K562 (cell line): ENCODE data around the gene DDX55. TPM values are rescaled to one million over a fixed set of nuclear protein-coding genes. Genes with fewer than 3 reads are reported as not detected.

Experiments
- ATF4 ChIP-seq: fragments of 450-650 bp; formaldehyde crosslinking; IDR thresholded peaks from 2 replicates; pipeline ENCODE4 v1.4.0; 2022; ENCODE audit warnings: mild to moderate bottlenecking, moderate library complexity
- BMI1 ChIP-seq: fragments of 150-350 bp; IDR thresholded peaks from 2 replicates; pipeline ENCODE4 v1.6.1; 2014; ENCODE audit warnings: low read length
- BRF1 ChIP-seq: IDR thresholded peaks from 3 replicates; pipeline ENCODE4 v1.6.1; 2011; ENCODE audit warnings: borderline replicate concordance, mild to moderate bottlenecking; ENCODE audit not compliant: insufficient read length; ENCODE audit errors: extremely low read depth
- CAMTA2 ChIP-seq: fragments of 250-450 bp; sonication (Bioruptor Pico); conservative IDR thresholded peaks from 2 replicates; pipeline ENCODE4 v1.5.1; 2022
- CEBPB ChIP-seq: fragments of 450-650 bp; IDR thresholded peaks from 2 replicates; pipeline ENCODE4 v1.6.1; 2016; ENCODE audit warnings: missing genetic modification characterization, missing compliant biosample characterization
- CEBPG ChIP-seq, 3 experiments: fragments of 200-800 bp in 1 of 3; sonication (Bioruptor generic) in 1 of 3; sonication (generic) in 1 of 3; formaldehyde crosslinking in 1 of 3; IDR thresholded peaks in 2 of 3; conservative IDR thresholded peaks in 1 of 3; 2 replicates each; pipeline versions ENCODE4 v1.6.1 to v1.8.0; 2016 to 2022; ENCODE audit warnings: missing compliant biosample characterization in 2 of 3, missing genetic modification characterization in 2 of 3, mild to moderate bottlenecking in 1 of 3, missing genetic modification reagents in 1 of 3
- CHAMP1 ChIP-seq: fragments of 450-650 bp; IDR thresholded peaks from 2 replicates; pipeline ENCODE4 v1.6.1; 2016; ENCODE audit warnings: mild to moderate bottlenecking
- CTBP1 ChIP-seq: fragments of 450-650 bp; IDR thresholded peaks from 2 replicates; pipeline ENCODE4 v1.6.1; 2016; ENCODE audit warnings: borderline replicate concordance
- ELF4 ChIP-seq: fragments of 450-650 bp; formaldehyde crosslinking; IDR thresholded peaks from 2 replicates; pipeline ENCODE4 v1.4.0; 2022; ENCODE audit warnings: missing genetic modification characterization
- ELK3 ChIP-seq: fragments of 450-650 bp; formaldehyde crosslinking; IDR thresholded peaks from 2 replicates; pipeline ENCODE4 v1.4.0; 2020; ENCODE audit warnings: mild to moderate bottlenecking
- IRF2 ChIP-seq: sonication (generic); formaldehyde crosslinking; IDR thresholded peaks from 2 replicates; pipeline ENCODE4 v1.8.1; 2022; ENCODE audit warnings: mild to moderate bottlenecking, missing genetic modification reagents
- NR0B1 ChIP-seq: fragments of 450-650 bp; IDR thresholded peaks from one replicate; pipeline ENCODE4 v1.6.1; 2018; ENCODE audit warnings: mild to moderate bottlenecking, moderate library complexity; ENCODE audit not compliant: partially characterized antibody
- RBM25 ChIP-seq: fragments of 200-400 bp; formaldehyde crosslinking; IDR thresholded peaks from 2 replicates; pipeline ENCODE4 v1.6.1; 2018; ENCODE audit warnings: low read length, low read depth, moderate library complexity; ENCODE audit not compliant: severe bottlenecking
- SRSF1 ChIP-seq: fragments of 200-400 bp; formaldehyde crosslinking; IDR thresholded peaks from 2 replicates; pipeline ENCODE4 v1.6.1; 2017; ENCODE audit warnings: mild to moderate bottlenecking, low read depth, low read length, moderate library complexity
- TCF7 ChIP-seq: sonication (generic); IDR thresholded peaks from 2 replicates; pipeline ENCODE4 v1.6.1; 2016; ENCODE audit warnings: antibody characterized with exemption, borderline replicate concordance
- ZBED1 ChIP-seq: IDR thresholded peaks from 2 replicates; pipeline ENCODE4 v1.6.1; 2014
- ZNF124 ChIP-seq: sonication (generic); formaldehyde crosslinking; IDR thresholded peaks from 2 replicates; pipeline ENCODE4 v1.8.1; 2022; ENCODE audit warnings: missing genetic modification reagents
- ZNF384 ChIP-seq: IDR thresholded peaks from 2 replicates; pipeline ENCODE4 v1.6.1; 2012; ENCODE audit warnings: low read depth, low read length, improper control_type of control experiment
- ZNF584 ChIP-seq: fragments of 200-800 bp; sonication (Bioruptor generic); IDR thresholded peaks from 2 replicates; pipeline ENCODE4 v1.6.1; 2016; ENCODE audit warnings: low read depth, mild to moderate bottlenecking, missing genetic modification characterization, missing compliant biosample characterization
- ZNF586 ChIP-seq: fragments of 450-650 bp; formaldehyde crosslinking; conservative IDR thresholded peaks from 2 replicates; pipeline ENCODE4 v1.4.0; 2020; ENCODE audit warnings: mild to moderate bottlenecking, moderate library complexity
- ZNF780A ChIP-seq: fragments of 250-450 bp; sonication (Bioruptor Pico); IDR thresholded peaks from 2 replicates; pipeline ENCODE4 v1.5.0; 2021; ENCODE audit warnings: mild to moderate bottlenecking
- polyA plus RNA-seq, 8 experiments: library from polyadenylated mRNA; depleted of rRNA in 4 of 8; stranded (reverse) in 5 of 8; unstranded in 3 of 8; fragments of >200 nt; fragmentation: Nextera tagmentation in 2 of 8; fragmentation: Illumina TruSeq in 1 of 8; extraction: Ambion mirVana in 2 of 8; extraction: Trizol in 1 of 8; gene quantifications; 2 replicates each; pipeline versions ENCODE4 v1.2.1 to v1.2.3, GENCODE V29; 2011 to 2014; ENCODE audit warnings: inconsistent platforms in 1 of 8, missing spikeins in 1 of 8
- total RNA-seq, 7 experiments: library from RNA; depleted of rRNA in 6 of 7; stranded (reverse); fragments of >200 nt in 6 of 7; fragmentation: Illumina TruSeq in 2 of 7; extraction: Trizol in 2 of 7; gene quantifications; 2 replicates each; pipeline versions ENCODE4 v1.2.1 to v1.2.3, GENCODE V29; 2011 to 2021; ENCODE audit warnings: low replicate concordance in 1 of 7

Gene DDX55
- total and polyA plus RNA-seq, 9 of the 15 experiments (the other 6 are each of a cell fraction or from before 2014, with no cell fraction given): 10.6 to 71.0 (median 60.9) TPM

- TF ChIP-seq BRF1 (no peak), ELK3 (no peak), IRF2 (CRISPR knock-in tag) (no peak), ZNF124 (CRISPR knock-in tag) (no peak), BMI1 (no peak), SRSF1 (no peak), ZNF384 (peak; percentile 67; the same call in 1 of the 2 replicates), ZNF780A (CRISPR knock-in tag) (no peak), NR0B1 (no peak), CEBPG (CRISPR knock-in tag; IDR thresholded peaks at IDR 0.05) (no peak), CEBPG (tag; conservative IDR thresholded peaks at IDR 0.05 in 1 of 2, IDR thresholded peaks at IDR 0.05 in 1 of 2) (no peak), RBM25 (no peak), ZNF584 (CRISPR knock-in tag) (no peak), ZBED1 (no peak), ELF4 (CRISPR knock-in tag) (peak; percentile 85), CAMTA2 (CRISPR knock-in tag) (no peak), CHAMP1 (no peak), CTBP1 (no peak; the same call in 1 of the 2 replicates), ATF4 (CRISPR knock-in tag) (no peak), ZNF586 (CRISPR knock-in tag) (no peak), TCF7 (peak; percentile 71), CEBPB (tag) (no peak)
These were observed 31.7 kb downstream of the DDX55 start, which contains the start of the genes EIF2B1 and GTF2H3 (continued) for GRCh38 chr12:123633379-123634141.
